Loucy (cell line): ENCODE data around the gene AATK.

Experiments
- H2AFZ ChIP-seq: fragments of 200-600 bp; sonication (generic); 2 replicates; pipeline ENCODE4 v1.6.0; 2016; ENCODE audit warnings: antibody characterized with exemption, mild to moderate bottlenecking, low read length, moderate library complexity
- H3F3A ChIP-seq: fragments of 200-600 bp; 2 replicates; pipeline ENCODE4 v1.6.0; 2016; ENCODE audit warnings: antibody characterized with exemption, low read depth, mild to moderate bottlenecking
- H3K27me3 ChIP-seq: fragments of 200-600 bp; sonication (generic); 2 replicates; pipeline ENCODE4 v1.6.1; 2014; ENCODE audit warnings: low read length, mild to moderate bottlenecking; ENCODE audit not compliant: insufficient read depth, poor library complexity, severe bottlenecking
- H3K36me3 ChIP-seq: fragments of 200-600 bp; sonication (generic); 2 replicates; pipeline ENCODE4 v1.6.1; 2016; ENCODE audit warnings: low read length; ENCODE audit not compliant: insufficient read depth
- H3K4me1 ChIP-seq: fragments of 200-600 bp; sonication (generic); 2 replicates; pipeline ENCODE4 v1.5.1; 2014; ENCODE audit warnings: low read length, mild to moderate bottlenecking; ENCODE audit not compliant: insufficient read depth, poor library complexity, severe bottlenecking
- H3K4me2 ChIP-seq: fragments of 200-600 bp; sonication (generic); 2 replicates; pipeline ENCODE4 v1.6.0; 2014; ENCODE audit warnings: antibody characterized with exemption, low read length, low read depth, mild to moderate bottlenecking; ENCODE audit not compliant: poor library complexity, severe bottlenecking
- H3K4me3 ChIP-seq: fragments of 200-600 bp; sonication (generic); 2 replicates; pipeline ENCODE4 v1.5.1; 2014; ENCODE audit warnings: low read length, mild to moderate bottlenecking, mixed read lengths; ENCODE audit not compliant: poor library complexity, severe bottlenecking
- H3K79me2 ChIP-seq: fragments of 200-600 bp; sonication (generic); 2 replicates; pipeline ENCODE4 v1.6.1; 2014; ENCODE audit warnings: low read length; ENCODE audit not compliant: insufficient read depth
- H3K9ac ChIP-seq: fragments of 200-600 bp; sonication (generic); 2 replicates; pipeline ENCODE4 v1.6.0; 2014; ENCODE audit warnings: mild to moderate bottlenecking, low read depth, low read length, moderate library complexity; ENCODE audit not compliant: poor library complexity, severe bottlenecking
- H3K9me2 ChIP-seq: fragments of 200-600 bp; sonication (generic); replicated peaks from 2 replicates; pipeline ENCODE4 v1.6.1; 2016; ENCODE audit warnings: low read depth, low read length, mixed read lengths
- H3K9me3 ChIP-seq: fragments of 200-600 bp; sonication (generic); 2 replicates; pipeline ENCODE4 v1.6.1; 2014; ENCODE audit warnings: mild to moderate bottlenecking, antibody characterized with exemption, low read length, low read depth; ENCODE audit not compliant: insufficient read depth
- H4K20me1 ChIP-seq: fragments of 200-600 bp; sonication (generic); 2 replicates; pipeline ENCODE4 v1.6.0; 2014; ENCODE audit warnings: antibody characterized with exemption, low read length, mild to moderate bottlenecking; ENCODE audit not compliant: insufficient read depth, poor library complexity, severe bottlenecking
- EZH2phosphoT487 ChIP-seq: fragments of 200-600 bp; IDR thresholded peaks from 2 replicates; pipeline ENCODE4 v1.6.1; 2018; ENCODE audit warnings: antibody characterized with exemption, mild to moderate bottlenecking, moderate library complexity, borderline replicate concordance
- TF ChIP-seq, protein P1 (sequence below): fragments of 200-600 bp; sonication (generic); conservative IDR thresholded peaks from 2 replicates; pipeline ENCODE4 v1.5.1; 2014; ENCODE audit warnings: mild to moderate bottlenecking, antibody characterized with exemption, low read length

Gene AATK

DNA sequence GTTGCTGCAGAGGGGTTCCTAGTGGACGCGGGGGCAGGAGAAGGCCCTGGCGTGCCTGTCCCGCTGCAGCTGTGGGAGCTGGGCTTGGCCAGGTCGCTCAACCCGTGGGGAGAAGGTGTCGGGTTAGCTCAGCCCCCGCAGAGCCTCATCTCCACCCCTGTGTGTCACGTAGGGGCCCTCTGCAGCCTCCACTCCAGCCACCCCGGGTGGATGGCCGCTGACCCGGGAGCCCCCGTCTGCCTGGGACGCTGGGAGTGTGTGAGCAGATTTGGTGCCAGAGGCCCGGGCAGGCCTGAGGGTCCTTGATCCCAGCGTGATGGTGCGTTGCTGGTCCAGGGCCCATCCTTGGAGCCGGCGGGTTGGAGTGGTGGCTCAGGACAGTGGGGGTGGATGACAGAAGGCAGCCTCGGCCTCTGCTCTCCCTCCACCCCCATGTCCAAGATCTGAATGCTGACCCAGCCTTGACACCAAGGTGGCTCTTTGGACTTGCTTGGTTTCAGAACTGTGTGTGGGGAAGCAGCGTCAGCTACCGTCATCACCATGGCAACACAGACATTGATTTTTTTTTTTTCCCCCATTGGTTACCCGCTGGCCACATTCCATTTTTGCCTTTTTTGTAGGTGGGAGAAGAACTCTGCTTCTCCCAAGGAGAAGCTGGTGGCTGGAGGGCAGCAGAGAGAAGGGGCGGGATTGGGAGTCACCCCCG is 95.3 kb downstream of the AATK start:
- Histone ChIP-seq H4K20me1 (no peaks in the 10 kb centered on the region), H2AFZ (no peak overlapping the region)

DNA sequence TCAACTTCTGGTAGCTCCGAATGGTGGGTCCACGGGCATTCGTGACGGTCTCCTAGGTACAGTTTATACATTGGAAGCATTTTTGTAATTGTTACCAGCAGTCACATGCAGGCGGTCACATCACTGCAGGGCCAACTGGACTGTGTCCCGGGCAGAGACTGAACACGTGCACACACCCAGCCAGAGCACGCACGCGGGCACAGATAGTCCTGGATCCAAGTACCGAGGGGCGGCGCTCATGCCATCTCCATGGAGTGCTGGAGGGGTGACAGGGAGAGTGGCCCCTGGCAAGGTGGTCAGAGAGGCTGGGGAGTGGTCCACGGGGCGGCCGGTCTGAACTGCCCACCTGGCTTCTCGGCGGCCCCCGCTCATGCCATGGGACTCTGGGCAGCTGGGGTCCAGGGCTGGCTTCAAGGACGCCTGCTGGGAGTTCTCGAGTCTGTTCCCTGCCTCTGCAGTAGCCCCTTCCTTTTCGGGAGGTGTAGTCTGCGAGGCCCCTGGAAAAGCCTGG is 96.8 kb downstream of the AATK start:
- Histone ChIP-seq H3K4me1 (no peaks in the 10 kb centered on the region), H3K4me2 (no peak overlapping the region), H4K20me1 (no peaks in the 10 kb centered on the region), H3K9ac (no peak overlapping the region), H3K79me2 (no peaks in the 10 kb centered on the region), H2AFZ (no peak overlapping the region), H3K4me3 (no peak overlapping the region), H3K9me2 (no peaks in the 10 kb centered on the region), H3K36me3 (no peaks in the 10 kb centered on the region), H3K9me3 (no peaks in the 10 kb centered on the region), H3K27me3 (no peaks in the 10 kb centered on the region), H3F3A (no peaks in the 10 kb centered on the region)
- no peak for TF ChIP-seq EZH2phosphoT487
- TF ChIP-seq, protein P1, sequence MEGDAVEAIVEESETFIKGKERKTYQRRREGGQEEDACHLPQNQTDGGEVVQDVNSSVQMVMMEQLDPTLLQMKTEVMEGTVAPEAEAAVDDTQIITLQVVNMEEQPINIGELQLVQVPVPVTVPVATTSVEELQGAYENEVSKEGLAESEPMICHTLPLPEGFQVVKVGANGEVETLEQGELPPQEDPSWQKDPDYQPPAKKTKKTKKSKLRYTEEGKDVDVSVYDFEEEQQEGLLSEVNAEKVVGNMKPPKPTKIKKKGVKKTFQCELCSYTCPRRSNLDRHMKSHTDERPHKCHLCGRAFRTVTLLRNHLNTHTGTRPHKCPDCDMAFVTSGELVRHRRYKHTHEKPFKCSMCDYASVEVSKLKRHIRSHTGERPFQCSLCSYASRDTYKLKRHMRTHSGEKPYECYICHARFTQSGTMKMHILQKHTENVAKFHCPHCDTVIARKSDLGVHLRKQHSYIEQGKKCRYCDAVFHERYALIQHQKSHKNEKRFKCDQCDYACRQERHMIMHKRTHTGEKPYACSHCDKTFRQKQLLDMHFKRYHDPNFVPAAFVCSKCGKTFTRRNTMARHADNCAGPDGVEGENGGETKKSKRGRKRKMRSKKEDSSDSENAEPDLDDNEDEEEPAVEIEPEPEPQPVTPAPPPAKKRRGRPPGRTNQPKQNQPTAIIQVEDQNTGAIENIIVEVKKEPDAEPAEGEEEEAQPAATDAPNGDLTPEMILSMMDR: no peak

More for the DNA sequence above, 95.3 kb downstream of the AATK start:
- H3K79me2 ChIP-seq: no peaks in the 10 kb centered on the region
- H3K4me3 ChIP-seq: no peak overlapping the region
- no peak overlapping the region for H3K9ac ChIP-seq
- H3K36me3 ChIP-seq: no peaks in the 10 kb centered on the region
- no peaks in the 10 kb centered on the region for H3K4me1 ChIP-seq
- H3K4me2 ChIP-seq: no peak overlapping the region
- H3F3A ChIP-seq: no peaks in the 10 kb centered on the region
- H3K27me3 ChIP-seq: no peaks in the 10 kb centered on the region
- TF ChIP-seq EZH2phosphoT487: no peak
- TF ChIP-seq, protein P1: no peak
- no peaks in the 10 kb centered on the region for H3K9me2 ChIP-seq
- no peaks in the 10 kb centered on the region for H3K9me3 ChIP-seq

DNA sequence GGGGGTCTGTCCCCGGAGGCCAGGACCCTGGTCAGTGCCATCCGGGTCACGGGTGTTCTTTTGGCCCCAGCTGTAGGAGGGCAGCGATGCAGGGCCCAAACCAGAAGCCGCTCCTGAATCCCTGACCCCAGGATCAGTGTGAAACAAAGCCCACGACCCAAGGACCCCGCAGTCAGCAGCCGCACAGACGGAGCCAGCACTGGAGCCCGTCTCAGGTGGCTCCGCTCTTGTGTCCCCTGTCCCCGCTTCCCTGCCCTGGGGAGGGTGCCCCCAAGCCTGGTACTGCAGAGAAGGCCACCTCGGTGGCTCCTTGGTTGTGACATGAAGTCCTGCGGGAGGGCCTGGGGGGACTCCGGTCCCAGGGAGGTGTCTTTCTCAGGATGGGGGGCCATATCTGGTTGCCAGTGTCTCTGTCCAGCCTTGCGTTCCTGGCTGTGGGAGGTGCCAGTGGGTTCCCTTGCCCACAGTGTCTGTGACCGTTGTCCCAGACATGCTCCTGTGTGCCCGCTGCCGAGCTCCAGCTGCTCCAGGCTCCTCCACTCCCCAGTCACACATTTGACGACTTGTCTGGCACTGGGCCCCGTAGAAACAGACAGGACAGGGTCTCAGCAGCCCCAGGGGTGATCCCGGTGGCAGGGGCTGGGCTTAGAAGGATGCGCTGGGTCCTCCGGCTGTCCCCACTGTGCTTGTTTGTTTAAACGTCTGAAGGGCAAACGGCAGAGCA is 97.4 kb downstream of the AATK start:
- Histone ChIP-seq H3K4me1 (no peaks in the 10 kb centered on the region), H3K4me2 (no peak overlapping the region), H2AFZ (no peak overlapping the region), H3K9me2 (no peaks in the 10 kb centered on the region), H4K20me1 (no peaks in the 10 kb centered on the region), H3K36me3 (no peaks in the 10 kb centered on the region), H3F3A (no peaks in the 10 kb centered on the region), H3K9ac (no peak overlapping the region), H3K79me2 (no peaks in the 10 kb centered on the region), H3K27me3 (no peaks in the 10 kb centered on the region), H3K9me3 (no peaks in the 10 kb centered on the region), H3K4me3 (no peak overlapping the region)
- no peak for TF ChIP-seq EZH2phosphoT487
- TF ChIP-seq, protein P1: no peak
